ENCODE measurements around the gene TMEM132E.

Gene TMEM132E

GRCh38 chr17:34606763-34607162, 27.4 kb downstream of the TMEM132E start:
- no peak for TF ChIP-seq ZNF274 (IDR thresholded peaks at IDR 0.05; ENCODE audit: low read depth, low read length)
- no peak overlapping the region for H3K4me3 ChIP-seq (ENCODE audit: low read length)

GRCh38 chr17:34607917-34608316, 28.5 kb downstream of the TMEM132E start:
- TF ChIP-seq ZNF274 (IDR thresholded peaks at IDR 0.05; ENCODE audit: low read depth, low read length): no peak
- H3K4me3 ChIP-seq (ENCODE audit: low read length): no peak overlapping the region

GRCh38 chr17:34609210-34609609, 29.8 kb downstream of the TMEM132E start:
- no peak overlapping the region for H3K4me3 ChIP-seq (ENCODE audit: low read length)
- no peak for TF ChIP-seq ZNF274 (IDR thresholded peaks at IDR 0.05; ENCODE audit: low read depth, low read length)

- H3K4me3 ChIP-seq (ENCODE audit: low read length): no peak overlapping the region
- no peak for TF ChIP-seq ZNF274 (IDR thresholded peaks at IDR 0.05; ENCODE audit: low read depth, low read length)
Measured at GRCh38 chr17:34610039-34610438, 30.7 kb downstream of the TMEM132E start.

GRCh38 chr17:34610506-34610905, 31.1 kb downstream of the TMEM132E start:
- no peak overlapping the region for H3K4me3 ChIP-seq (ENCODE audit: low read length)
- no peak for TF ChIP-seq ZNF274 (IDR thresholded peaks at IDR 0.05; ENCODE audit: low read depth, low read length)

GRCh38 chr17:34613064-34614019, 34.0 kb downstream of the TMEM132E start:
- no peak for TF ChIP-seq ZNF274 (IDR thresholded peaks at IDR 0.05; ENCODE audit: low read depth, low read length)
- no peak overlapping the region for H3K4me3 ChIP-seq (ENCODE audit: low read length)

GRCh38 chr17:34614698-34615097, 35.3 kb downstream of the TMEM132E start:
- H3K4me3 ChIP-seq (ENCODE audit: low read length): no peak overlapping the region
- no peak for TF ChIP-seq ZNF274 (IDR thresholded peaks at IDR 0.05; ENCODE audit: low read depth, low read length)

GRCh38 chr17:34615326-34615725, 35.9 kb downstream of the TMEM132E start:
- no peak overlapping the region for H3K4me3 ChIP-seq (ENCODE audit: low read length)
- TF ChIP-seq ZNF274 (IDR thresholded peaks at IDR 0.05; ENCODE audit: low read depth, low read length): no peak

- TF ChIP-seq ZNF274 (IDR thresholded peaks at IDR 0.05; ENCODE audit: low read depth, low read length): no peak
- no peak overlapping the region for H3K4me3 ChIP-seq (ENCODE audit: low read length)
Measured at GRCh38 chr17:34616148-34616547, 36.8 kb downstream of the TMEM132E start.

- no peak for TF ChIP-seq ZNF274 (IDR thresholded peaks at IDR 0.05; ENCODE audit: low read depth, low read length)
Measured at GRCh38 chr17:34617398-34617797, 38.0 kb downstream of the TMEM132E start.

GRCh38 chr17:34619687-34620217, 40.4 kb downstream of the TMEM132E start:
- no peak for TF ChIP-seq ZNF274 (IDR thresholded peaks at IDR 0.05; ENCODE audit: low read depth, low read length)
- H3K4me3 ChIP-seq (ENCODE audit: low read length): no peak overlapping the region

More at GRCh38 chr17:34617398-34617797, 38.0 kb downstream of the TMEM132E start:
- H3K4me3 ChIP-seq (ENCODE audit: low read length): no peak overlapping the region

- H3K4me3 ChIP-seq (ENCODE audit: low read length): no peak overlapping the region
- no peak for TF ChIP-seq ZNF274 (IDR thresholded peaks at IDR 0.05; ENCODE audit: low read depth, low read length)
Measured at GRCh38 chr17:34620458-34620857, 41.1 kb downstream of the TMEM132E start.

GRCh38 chr17:34622862-34623623, 43.7 kb downstream of the TMEM132E start:
- no peak for TF ChIP-seq ZNF274 (IDR thresholded peaks at IDR 0.05; ENCODE audit: low read depth, low read length)
- no peak overlapping the region for H3K4me3 ChIP-seq (ENCODE audit: low read length)
